ENCODE data around the gene KIF1A.
"Not testable (repeated sequence)": the region's sequence is repeated elsewhere in the genome, so short reads cannot be mapped to it uniquely, and the experiment has no call there.

Gene KIF1A

DNA sequence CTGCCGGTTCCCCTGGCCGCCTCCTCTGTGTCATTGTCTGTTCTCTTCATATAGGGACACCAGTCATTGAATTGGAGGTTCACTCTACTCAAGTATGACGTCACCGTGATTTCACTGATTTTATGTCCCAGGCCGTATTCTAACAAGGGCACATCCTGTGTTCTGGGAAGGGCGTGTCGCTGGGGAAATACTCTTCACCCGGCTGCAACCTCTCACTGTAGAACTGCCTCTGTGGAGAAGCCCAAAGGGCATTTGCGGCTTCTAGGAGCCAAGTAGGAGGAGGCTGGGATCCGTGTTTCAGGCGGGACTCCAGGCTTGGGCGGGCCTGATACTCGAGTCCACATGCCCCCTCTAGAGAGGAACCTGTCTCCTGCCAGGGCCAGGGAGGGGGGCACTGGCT is 123.5 kb downstream of the KIF1A start:
- not testable (repeated sequence) for DNase-seq

DNA sequence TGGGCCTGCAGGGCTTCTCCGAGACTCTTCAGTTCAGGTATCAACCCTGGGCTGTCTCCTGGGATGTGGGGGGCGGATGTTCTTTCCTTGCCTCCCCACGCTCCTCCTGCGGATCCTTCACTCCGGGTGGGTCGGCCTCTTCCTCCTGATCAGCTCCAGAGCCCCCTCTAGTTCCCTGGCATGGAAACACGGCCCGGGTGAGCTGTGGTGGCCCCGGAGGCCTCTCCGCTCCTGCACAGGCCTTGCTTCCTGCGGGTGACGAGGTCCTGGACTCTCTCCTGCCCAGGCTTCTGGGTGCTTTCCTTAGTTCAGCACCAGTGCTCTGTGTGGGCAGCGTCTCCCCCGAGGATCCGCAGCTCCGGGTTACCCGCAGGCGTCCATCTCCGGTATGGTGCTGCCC is 124.4 kb downstream of the KIF1A start:
- not testable (repeated sequence) for DNase-seq

GRCh38 chr2:240694304-240694703 is 125.7 kb downstream of the KIF1A start:
- DNase-seq: not testable (repeated sequence)

DNA sequence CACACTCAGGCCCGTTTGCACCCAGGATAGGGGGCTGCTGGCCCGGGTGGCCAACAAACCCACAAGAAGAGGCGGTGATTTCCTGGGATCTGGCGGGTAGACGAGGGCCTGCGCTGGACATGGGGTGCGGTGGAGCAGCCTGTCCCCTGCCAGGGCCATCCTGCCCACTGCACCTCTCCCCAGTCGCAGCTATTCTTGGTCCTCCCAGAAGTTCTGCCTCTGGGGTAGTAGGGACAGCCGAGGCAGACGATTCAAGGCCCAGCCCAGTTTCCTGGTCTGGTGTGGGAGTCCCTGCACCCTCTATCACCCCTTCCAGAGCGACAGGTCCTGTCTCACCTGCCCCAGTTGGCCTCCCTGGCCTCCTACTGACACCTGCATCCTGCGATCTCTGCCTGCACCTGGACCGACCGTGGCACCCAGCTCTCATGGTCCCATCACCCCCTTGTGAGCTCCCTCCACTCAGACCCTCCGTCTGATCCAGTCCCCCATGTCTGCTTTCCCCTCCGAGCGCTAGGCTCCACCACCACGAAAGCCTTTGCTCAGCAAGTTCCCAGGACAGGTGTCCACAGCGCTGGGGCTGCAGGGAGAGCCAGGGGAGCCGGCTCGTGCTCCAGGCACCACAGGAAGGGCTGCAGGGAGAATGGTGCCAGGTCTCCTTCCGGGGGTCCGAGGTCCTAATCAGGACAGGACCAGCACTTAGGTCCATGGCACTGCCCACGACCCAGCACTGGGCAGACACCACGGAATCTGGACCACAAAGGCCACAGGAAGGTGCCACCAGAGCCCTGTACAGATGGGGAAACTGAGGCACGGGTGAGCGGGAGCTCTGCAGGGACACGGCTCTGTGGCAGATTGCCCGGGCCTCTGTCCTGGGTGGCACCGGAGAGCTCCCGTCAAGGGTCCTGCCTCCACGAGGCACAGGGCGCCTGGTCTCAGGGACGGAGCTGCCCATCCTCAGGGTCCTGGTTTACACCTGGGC is 127.1 kb downstream of the KIF1A start:
- DNase-seq: not testable (repeated sequence)

DNA sequence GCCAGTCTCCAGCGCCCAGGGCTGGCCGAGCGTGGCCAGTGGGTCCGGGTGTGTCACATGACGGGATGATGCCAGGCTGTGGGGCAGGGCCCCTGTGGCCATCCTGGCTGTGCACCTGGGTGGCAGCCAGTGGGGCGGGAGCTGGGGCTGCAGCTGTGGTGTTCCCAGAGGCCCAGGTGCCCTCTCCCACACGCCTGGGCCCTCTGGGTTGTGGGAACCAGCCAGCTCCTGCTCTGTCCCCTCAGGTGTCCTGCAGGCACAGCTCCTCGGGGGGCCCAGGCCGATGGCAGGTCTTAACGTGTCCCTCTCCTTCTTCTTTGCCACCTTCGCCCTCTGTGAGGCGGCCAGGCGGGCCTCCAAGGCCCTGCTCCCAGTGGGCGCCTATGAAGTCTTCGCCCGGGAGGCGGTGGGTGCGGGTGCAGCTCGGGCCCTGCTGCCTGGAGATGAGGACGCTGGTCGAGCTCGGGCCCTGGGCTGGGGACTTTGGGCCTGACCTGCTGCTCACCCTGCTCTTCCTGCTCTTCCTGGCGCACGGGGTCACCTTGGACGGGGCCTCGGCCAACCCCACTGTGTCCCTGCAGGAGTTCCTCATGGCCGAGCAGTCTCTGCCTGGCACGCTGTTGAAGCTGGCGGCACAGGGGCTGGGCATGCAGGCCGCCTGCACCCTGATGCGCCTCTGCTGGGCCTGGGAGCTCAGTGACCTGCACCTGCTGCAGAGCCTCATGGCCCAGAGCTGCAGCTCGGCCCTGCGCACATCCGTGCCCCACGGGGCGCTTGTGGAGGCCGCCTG is 128.2 kb downstream of the KIF1A start, which contains the start of gene AQP12A:
TSS of gene AQP12A (plus strand) at position 236 of the 790 bp plus-strand sequence. CDS start at position 284, 48 bp downstream.
- DNase-seq: not testable (repeated sequence)

- not testable (repeated sequence) for DNase-seq
Observed at GRCh38 chr2:240691075-240691427, 129.0 kb downstream of the KIF1A start.

DNA sequence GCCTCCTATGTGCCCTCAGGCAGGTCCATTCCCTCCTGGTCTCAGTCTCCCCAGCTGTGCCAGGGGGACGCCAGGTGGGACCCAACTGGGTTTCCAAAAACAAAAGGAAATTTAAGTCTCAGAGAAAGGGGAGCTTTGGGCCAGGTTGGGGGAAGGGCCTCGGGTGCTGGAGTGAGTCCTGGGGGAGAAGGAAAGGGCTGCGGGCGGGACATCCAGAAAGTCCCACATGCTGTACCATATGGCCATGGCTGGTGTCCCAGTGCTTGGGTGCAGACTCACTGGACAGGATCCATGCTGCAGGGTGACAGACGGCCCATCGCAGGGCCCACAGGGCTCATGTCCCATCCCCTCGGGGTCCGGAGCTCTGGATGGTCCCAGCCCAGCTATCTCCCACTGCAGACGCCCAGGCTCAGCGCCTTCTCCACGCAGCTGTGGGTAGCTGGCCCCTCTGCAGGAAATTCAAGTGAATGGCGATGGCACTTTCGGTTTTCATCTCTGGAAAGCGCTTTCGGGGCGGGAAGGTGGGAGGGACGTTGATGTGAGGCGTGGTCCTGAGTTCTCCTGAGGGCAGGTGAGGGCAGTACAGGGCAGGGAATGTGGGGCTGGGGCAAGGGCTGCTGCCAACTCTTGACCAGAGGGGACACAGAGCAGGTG is 129.5 kb downstream of the KIF1A start:
- DNase-seq: not testable (repeated sequence)

GRCh38 chr2:240689975-240690374 is 130.0 kb downstream of the KIF1A start:
- DNase-seq: no peak

DNA sequence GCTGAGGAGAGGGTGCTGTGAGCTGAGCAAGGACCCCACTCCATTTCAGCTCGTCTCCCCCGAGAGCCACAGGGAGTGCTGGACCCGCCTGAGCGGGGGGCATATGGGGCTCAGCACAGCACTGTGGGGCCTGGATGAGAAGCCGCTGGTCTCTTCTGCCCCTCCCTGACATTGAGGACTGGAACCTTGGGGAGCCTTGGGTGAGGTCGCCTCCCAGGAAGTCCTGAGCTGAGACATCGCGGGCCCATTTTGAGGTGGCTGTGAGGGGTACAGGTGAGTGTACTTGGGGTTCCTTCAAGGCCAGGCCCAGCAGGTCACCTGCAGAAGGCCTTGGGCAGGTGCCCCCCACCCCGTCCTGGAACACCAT is 131.5 kb downstream of the KIF1A start:
- DNase-seq: no peak

- no peak for DNase-seq
Observed at GRCh38 chr2:240687741-240688552, 132.1 kb downstream of the KIF1A start.

GRCh38 chr2:240687045-240687740 is 132.8 kb downstream of the KIF1A start:
- DNase-seq: no peak

GRCh38 chr2:240686460-240686859 is 133.6 kb downstream of the KIF1A start:
- no peak for DNase-seq

DNA sequence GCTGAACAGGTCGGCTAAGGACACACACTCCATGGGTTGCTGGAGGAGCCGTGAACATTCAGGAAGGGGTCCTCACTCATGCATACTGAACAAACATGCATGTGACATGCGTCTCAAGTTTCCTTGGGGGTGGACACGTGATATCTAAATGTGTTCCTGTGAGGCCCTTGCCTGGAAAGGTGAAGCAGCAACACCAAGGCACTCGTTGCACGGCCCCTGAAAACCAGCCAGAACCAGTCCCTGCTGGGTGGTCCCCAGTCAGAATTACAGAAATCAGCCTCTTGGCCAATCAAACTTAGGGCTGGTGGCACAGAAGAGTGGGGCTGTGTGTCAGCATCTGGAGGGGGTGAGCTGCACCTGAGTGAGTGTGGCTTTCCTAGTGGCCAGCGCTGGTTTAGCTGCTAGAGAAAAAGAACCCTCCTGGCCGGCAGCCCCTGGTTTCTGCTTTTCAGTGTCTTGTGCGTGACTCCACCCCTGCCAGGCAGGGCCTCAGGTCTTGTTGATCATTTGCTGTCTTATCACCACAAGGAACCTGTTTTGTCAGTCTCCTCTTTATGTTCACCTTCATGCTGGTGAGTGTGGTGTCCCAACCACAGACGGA is 134.1 kb downstream of the KIF1A start:
- no peak for DNase-seq

GRCh38 chr2:240683980-240684728 is 135.9 kb downstream of the KIF1A start:
- peak; percentile 18 for DNase-seq

DNA sequence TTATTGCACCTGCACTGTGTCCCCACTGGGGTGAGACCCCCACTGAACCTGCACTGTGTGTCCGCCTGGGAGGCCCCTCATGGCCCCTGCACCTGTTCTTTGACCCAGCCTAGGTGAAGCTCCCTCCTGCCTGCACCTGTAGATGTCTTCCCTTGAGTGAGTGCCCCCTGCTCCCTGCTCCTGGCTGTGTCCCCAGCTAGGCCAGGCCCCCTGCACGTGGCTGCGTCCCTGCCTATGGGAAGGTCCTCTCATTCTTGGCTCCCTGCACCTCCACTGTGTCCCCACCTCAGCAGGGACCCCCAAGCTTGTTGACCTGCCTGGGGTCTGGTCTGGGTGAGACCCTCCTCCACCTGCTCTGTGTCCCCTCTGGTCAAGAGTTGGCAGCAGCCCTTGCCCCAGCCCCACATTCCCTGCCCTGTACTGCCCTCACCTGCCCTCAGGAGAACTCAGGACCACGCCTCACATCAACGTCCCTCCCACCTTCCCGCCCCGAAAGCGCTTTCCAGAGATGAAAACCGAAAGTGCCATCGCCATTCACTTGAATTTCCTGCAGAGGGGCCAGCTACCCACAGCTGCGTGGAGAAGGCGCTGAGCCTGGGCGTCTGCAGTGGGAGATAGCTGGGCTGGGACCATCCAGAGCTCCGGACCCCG is 136.6 kb downstream of the KIF1A start:
- not testable (repeated sequence) for DNase-seq

GRCh38 chr2:240682431-240683224 is 137.4 kb downstream of the KIF1A start, which contains the start of gene AQP12B:
AQP12B (minus strand) TSS chr2:240682885; CDS start chr2:240682837, 48 bp downstream.
- not testable (repeated sequence) for DNase-seq

- DNase-seq: not testable (repeated sequence)
Observed at GRCh38 chr2:240680185-240680584, 139.8 kb downstream of the KIF1A start.

GRCh38 chr2:240678909-240679308 is 141.1 kb downstream of the KIF1A start:
- not testable (repeated sequence) for DNase-seq

- not testable (repeated sequence) for DNase-seq
Observed at GRCh38 chr2:240678043-240678442, 142.0 kb downstream of the KIF1A start.

Data from CD4-positive, alpha-beta T cell treated with Interleukin-17A for 4 hours (primary cell).